ENCODE results near the gene DNTTIP2.

DNA sequence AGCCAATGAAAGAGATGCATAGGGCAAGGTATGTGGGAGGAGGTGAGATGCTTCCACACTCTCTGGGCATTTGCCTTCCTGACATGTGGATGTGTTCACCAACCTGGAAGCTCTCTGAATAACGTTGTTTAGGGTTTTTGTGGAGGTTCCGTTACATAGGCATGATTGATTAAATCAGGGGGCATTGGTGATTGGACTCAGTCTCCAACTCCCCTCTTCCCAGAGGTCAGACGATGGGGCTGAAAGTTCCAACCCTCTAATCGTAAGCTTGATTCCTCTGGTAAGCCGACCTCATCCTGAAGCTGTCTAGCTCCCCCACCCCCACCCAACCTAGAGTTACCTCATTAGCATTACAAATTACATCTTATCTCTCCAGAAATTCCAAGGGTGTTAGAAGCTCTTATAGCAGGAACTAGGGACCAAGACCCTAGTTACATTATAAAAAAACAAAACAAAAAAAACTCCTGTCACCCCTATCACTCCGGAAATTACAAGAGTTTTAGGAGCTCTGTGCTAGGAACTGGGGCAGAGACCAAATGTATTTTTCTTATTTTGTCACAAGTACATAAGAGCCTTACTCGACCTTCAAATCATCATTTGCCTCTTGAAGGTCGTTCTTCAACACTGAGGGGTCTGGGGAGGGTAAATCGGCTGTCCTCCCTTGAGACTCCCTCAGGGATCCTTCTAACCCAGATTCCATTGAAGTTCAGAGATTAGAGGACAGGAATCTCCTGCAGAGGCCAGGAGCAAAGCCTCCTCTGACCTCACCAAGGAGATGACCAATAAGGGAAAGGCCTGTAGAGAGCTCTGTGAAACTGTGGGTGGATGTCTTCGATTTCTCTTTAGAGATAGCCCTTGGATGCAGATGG lies 58.2 kb downstream of the DNTTIP2 start:
- TF ChIP-seq, protein P1, sequence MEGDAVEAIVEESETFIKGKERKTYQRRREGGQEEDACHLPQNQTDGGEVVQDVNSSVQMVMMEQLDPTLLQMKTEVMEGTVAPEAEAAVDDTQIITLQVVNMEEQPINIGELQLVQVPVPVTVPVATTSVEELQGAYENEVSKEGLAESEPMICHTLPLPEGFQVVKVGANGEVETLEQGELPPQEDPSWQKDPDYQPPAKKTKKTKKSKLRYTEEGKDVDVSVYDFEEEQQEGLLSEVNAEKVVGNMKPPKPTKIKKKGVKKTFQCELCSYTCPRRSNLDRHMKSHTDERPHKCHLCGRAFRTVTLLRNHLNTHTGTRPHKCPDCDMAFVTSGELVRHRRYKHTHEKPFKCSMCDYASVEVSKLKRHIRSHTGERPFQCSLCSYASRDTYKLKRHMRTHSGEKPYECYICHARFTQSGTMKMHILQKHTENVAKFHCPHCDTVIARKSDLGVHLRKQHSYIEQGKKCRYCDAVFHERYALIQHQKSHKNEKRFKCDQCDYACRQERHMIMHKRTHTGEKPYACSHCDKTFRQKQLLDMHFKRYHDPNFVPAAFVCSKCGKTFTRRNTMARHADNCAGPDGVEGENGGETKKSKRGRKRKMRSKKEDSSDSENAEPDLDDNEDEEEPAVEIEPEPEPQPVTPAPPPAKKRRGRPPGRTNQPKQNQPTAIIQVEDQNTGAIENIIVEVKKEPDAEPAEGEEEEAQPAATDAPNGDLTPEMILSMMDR (IDR thresholded peaks at IDR 0.05), result no peak
- no peak for TF ChIP-seq POLR2A (IDR thresholded peaks at IDR 0.05)

Measured in uterus (tissue), 2 donors.